ENCODE results near the gene SARDH. TPM values are rescaled to one million over a fixed set of nuclear protein-coding genes. Genes with fewer than 3 reads are reported as not detected.

SARDH gene
- total RNA-seq, 2 donors from 2014 or later = 0.36 to 0.38 TPM

- ATAC-seq = no peak
- no peak overlapping the region for H3K4me3 Mint-ChIP-seq
- H3K9me3 Mint-ChIP-seq = no peaks in the 10 kb centered on the region
- H3K27ac Mint-ChIP-seq = no peak overlapping the region
- H3K4me1 Mint-ChIP-seq (ENCODE audit: low read depth in 2 of 2) = peaks cover 5 to 7% of the 10 kb centered on the region in 2 donors
- peaks cover 5 to 7% of the 10 kb centered on the region in 2 donors for H3K27me3 Mint-ChIP-seq
- no peaks in the 10 kb centered on the region for H3K36me3 Mint-ChIP-seq
- no peak for DNase-seq (ENCODE audit: low spot score)
Observed at GRCh38 chr9:133729617-133730281, 8.4 kb downstream of the SARDH start.

DNA sequence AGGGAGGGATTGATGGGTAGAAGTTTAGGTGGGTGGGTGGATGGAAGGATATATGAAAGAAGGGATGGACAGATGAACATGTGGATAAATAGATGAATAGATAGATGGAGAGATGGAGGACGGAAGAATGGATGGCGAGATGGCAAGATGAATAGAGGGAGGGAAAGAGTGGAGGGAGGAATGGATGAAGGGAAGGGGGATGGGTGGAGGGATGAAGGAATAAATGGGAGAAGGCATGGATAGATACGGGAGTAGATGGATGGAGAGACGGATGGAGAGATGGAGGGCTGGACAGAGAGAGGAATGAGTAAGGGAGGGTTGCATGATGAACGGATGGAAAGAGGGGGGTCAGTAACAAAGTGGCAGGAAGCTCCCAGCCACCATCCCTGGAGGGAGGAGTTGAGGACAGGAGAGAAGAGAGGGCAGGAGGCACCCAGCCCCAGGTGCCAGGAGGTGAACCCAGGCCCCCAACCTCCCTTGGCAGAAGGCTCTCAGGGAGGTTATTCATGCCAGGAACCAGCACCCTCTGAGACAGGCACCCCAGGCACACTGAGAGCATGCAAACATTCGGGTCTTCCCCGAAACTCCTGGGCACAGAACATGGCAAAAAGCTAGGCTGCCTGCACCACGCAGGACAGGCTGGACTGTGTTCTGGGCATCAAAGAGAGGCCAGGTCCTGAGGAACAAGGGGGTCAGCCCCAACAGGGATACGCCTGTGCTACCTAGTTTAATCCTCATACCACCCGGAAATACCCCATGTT lies 9.1 kb downstream of the SARDH start:
- Mint-ChIP-seq H3K4me3 (no peak overlapping the region), H3K4me1 (ENCODE audit: low read depth in 2 of 2) (peaks cover 4 to 5% of the 10 kb centered on the region in 2 donors), H3K27ac (no peak overlapping the region), H3K36me3 (no peaks in the 10 kb centered on the region), H3K9me3 (no peaks in the 10 kb centered on the region), H3K27me3 (peaks cover 5 to 7% of the 10 kb centered on the region in 2 donors)
- ATAC-seq = no peak
- DNase-seq (ENCODE audit: low spot score) = no peak

- Mint-ChIP-seq H3K4me1 (ENCODE audit: low read depth in 2 of 2) (peaks cover 4 to 5% of the 10 kb centered on the region in 2 donors), H3K27ac (no peak overlapping the region), H3K9me3 (no peaks in the 10 kb centered on the region), H3K4me3 (no peak overlapping the region), H3K36me3 (no peaks in the 10 kb centered on the region), H3K27me3 (peaks cover 5 to 7% of the 10 kb centered on the region in 2 donors)
- ATAC-seq (peak in 1 of 2 donors; percentile 7), DNase-seq (ENCODE audit: low spot score) (no peak)
Observed at GRCh38 chr9:133727876-133728441, 10.2 kb downstream of the SARDH start.

- Mint-ChIP-seq H3K27ac (no peak overlapping the region), H3K4me3 (no peak overlapping the region), H3K4me1 (ENCODE audit: low read depth in 2 of 2) (peaks cover 4 to 5% of the 10 kb centered on the region in 2 donors), H3K27me3 (peaks cover 5 to 7% of the 10 kb centered on the region in 2 donors), H3K9me3 (no peaks in the 10 kb centered on the region), H3K36me3 (no peaks in the 10 kb centered on the region)
- DNase-seq (ENCODE audit: low spot score) = no peak
- no peak for ATAC-seq
Observed at GRCh38 chr9:133727277-133727875, 10.8 kb downstream of the SARDH start.

DNA sequence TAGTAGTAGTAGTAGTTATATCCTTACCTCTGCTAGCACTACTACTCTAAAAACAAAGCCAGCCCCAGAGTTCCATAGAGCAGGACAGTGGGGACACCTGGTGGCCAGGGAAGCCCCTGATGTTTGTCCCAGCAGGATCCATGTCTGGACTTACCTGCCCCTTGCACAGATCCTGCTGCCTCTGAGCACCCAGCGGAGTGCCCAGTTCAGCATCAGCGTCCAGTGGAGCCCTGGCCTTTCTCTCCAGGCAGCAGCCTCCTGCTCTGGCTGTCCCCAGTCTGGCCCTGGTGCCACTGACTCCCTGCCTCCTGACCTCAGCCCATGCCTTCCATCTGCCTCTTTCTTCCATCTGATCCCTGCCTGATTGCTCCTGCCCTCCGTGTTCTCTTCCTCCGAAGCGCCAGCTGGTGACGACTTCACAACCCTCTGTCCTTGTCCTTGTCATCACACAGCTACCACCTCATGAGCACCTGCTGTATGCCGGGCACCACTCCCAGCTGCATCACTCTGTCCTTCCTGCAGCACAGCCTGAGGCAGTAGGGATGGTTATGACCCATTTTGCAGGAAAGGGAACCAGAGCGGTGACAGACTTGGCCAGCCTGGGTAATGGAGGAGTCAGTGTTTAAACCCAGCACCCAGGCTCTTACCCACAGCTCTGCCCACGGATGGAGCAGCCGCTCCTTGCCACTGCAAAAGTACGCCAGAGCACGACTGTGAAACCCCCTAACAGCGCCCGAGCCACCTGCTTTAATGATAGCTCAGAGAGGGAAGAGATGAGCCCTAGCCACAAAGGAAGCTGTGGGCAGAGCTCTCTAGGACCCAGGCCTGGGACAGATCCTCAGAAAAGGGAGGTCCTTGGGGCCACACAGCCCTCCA lies 11.5 kb downstream of the SARDH start:
- Mint-ChIP-seq H3K4me3 (no peak overlapping the region), H3K27ac (no peak overlapping the region), H3K4me1 (ENCODE audit: low read depth in 2 of 2) (peaks cover 4 to 5% of the 10 kb centered on the region in 2 donors), H3K27me3 (peaks cover 5 to 14% of the 10 kb centered on the region in 2 donors), H3K36me3 (no peaks in the 10 kb centered on the region), H3K9me3 (no peaks in the 10 kb centered on the region)
- DNase-seq (ENCODE audit: low spot score) = no peak
- ATAC-seq = peak in 1 of 2 donors; percentile 39

- H3K36me3 Mint-ChIP-seq = no peaks in the 10 kb centered on the region
- H3K9me3 Mint-ChIP-seq = no peaks in the 10 kb centered on the region
- H3K27ac Mint-ChIP-seq = no peak overlapping the region
- DNase-seq (ENCODE audit: low spot score) (no peak), ATAC-seq (no peak)
- no peak overlapping the region for H3K4me3 Mint-ChIP-seq
- peaks cover 5 to 21% of the 10 kb centered on the region in 2 donors for H3K27me3 Mint-ChIP-seq
- H3K4me1 Mint-ChIP-seq (ENCODE audit: low read depth in 2 of 2) = peaks cover 4 to 5% of the 10 kb centered on the region in 2 donors
Observed at GRCh38 chr9:133725886-133726285, 12.3 kb downstream of the SARDH start.

DNA sequence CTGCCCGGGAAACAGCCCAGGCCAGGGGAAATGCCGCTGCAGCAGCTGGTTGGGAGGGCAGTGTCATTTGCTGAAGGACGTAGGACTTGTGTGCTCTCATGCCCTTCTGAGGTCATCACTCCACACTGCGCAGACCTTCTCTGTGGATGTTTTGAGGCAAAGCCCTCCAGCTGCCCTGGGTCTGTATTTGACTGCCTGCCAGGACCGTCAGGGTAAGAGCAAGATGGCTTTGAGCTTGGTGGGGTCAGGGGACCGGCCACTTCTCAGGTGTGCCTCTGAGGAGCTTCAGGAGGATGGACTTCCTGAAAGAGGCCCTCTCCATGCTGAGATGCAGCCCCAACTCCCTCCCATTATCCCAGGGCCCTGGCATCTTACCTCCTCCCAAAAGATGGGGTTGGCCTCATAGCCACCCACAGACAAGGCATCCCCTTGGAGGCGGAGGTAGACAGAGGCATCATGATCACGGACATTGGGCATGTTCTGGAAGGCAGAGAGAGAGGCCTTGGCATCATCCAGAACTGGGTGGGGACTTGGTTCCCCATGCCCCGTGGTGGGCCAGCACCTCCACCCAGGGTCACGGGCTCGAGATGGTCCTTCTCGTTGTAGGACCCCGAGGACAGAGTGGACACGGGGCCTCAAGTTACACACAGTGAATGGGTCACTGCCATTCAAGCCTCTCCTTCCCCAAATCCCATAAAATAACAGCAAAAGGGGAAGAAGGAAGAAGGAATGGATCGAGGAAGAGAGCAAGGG lies 19.4 kb downstream of the SARDH start:
- H3K9me3 Mint-ChIP-seq = no peaks in the 10 kb centered on the region
- peaks cover 7 to 21% of the 10 kb centered on the region in 2 donors for H3K27me3 Mint-ChIP-seq
- no peaks in the 10 kb centered on the region for H3K4me1 Mint-ChIP-seq (ENCODE audit: low read depth in 2 of 2)
- no peak overlapping the region for H3K27ac Mint-ChIP-seq
- no peaks in the 10 kb centered on the region for H3K36me3 Mint-ChIP-seq
- no peak for ATAC-seq
- DNase-seq (ENCODE audit: low spot score) = no peak
- no peak overlapping the region for H3K4me3 Mint-ChIP-seq

GRCh38 chr9:133717113-133718031 lies 20.8 kb downstream of the SARDH start:
- DNase-seq (ENCODE audit: low spot score) = no peak
- Mint-ChIP-seq H3K9me3 (no peaks in the 10 kb centered on the region), H3K4me3 (no peak overlapping the region), H3K27me3 (peaks cover 7 to 21% of the 10 kb centered on the region in 2 donors), H3K27ac (no peak overlapping the region), H3K36me3 (no peaks in the 10 kb centered on the region), H3K4me1 (ENCODE audit: low read depth in 2 of 2) (no peaks in the 10 kb centered on the region)
- ATAC-seq = no peak

- ATAC-seq (no peak), DNase-seq (ENCODE audit: low spot score) (no peak)
- Mint-ChIP-seq H3K27ac (no peak overlapping the region), H3K36me3 (no peaks in the 10 kb centered on the region), H3K9me3 (no peaks in the 10 kb centered on the region), H3K4me1 (ENCODE audit: low read depth in 2 of 2) (no peaks in the 10 kb centered on the region), H3K27me3 (peaks cover 7 to 14% of the 10 kb centered on the region in 2 donors), H3K4me3 (no peak overlapping the region)
Observed at GRCh38 chr9:133716564-133717112, 21.5 kb downstream of the SARDH start.

DNA sequence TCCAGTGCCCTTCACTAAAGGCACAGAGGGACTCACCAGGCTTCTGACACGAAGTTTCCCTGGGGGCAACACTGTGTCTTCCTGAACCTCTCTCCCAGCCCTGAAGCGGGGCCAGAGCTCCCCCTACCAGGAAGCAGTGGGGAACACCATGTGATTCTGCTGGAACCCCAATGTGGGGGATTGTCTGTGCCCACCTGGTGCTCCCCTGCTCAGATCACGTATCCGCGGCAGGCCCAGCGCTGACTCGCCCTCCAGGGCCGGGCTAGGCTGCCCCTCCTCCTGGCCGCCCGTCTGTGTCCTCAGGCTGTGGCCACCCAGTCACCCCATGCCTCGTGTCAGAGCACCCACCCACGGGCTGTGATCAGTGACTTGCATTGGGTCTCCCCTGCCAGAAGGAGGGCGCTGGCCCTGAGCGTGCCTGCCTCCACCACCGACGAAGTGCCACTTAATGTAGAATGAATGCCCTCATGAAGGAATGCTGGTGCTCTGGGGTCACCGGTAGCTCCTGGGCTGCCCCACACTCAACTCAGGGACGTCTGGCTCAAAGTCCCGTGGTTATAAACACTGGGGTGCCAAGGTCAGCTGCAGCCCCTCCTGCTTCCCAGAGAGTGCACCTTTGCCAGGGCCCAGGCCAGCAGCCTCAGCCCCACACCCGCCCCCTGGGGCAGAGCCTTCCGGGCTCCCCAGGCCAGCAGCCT lies 22.1 kb downstream of the SARDH start:
- H3K4me3 Mint-ChIP-seq = no peak overlapping the region
- no peak for DNase-seq (ENCODE audit: low spot score)
- ATAC-seq = no peak
- no peak overlapping the region for H3K27ac Mint-ChIP-seq
- H3K4me1 Mint-ChIP-seq (ENCODE audit: low read depth in 2 of 2) = no peaks in the 10 kb centered on the region
- peaks cover 7 to 8% of the 10 kb centered on the region in 2 donors for H3K27me3 Mint-ChIP-seq
- H3K9me3 Mint-ChIP-seq = no peaks in the 10 kb centered on the region
- no peaks in the 10 kb centered on the region for H3K36me3 Mint-ChIP-seq

DNA sequence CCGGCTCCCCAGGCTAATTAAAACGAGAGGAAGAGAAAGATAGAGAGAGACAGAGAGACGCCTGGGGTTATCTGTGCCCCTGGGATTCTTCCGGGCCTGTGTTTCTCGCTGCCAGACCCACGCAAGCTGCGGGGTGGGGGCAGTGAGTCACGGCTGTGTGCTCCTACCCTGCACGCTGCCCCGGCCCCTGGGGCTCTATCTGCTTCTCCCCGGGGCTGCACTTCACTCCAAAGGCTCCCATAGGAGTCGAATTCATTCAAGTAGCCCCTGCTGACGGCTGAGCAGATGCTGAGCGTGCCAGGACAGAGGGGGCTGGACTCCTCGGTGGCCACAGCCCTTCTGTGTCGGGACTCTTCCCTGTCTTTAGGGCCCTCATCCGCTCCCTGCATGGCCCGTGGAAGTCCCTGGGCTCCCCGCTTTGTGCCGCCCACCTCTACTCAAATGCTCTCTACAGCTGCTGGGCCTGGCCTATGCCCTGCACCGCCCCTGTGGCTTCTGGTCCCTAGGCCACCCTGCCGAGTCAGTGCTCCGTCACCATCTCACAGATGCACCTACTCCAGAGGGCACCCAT lies 22.8 kb downstream of the SARDH start:
- DNase-seq (ENCODE audit: low spot score) (no peak), ATAC-seq (no peak)
- H3K27ac Mint-ChIP-seq = no peak overlapping the region
- H3K4me3 Mint-ChIP-seq = no peak overlapping the region
- H3K9me3 Mint-ChIP-seq = no peaks in the 10 kb centered on the region
- no peaks in the 10 kb centered on the region for H3K4me1 Mint-ChIP-seq (ENCODE audit: low read depth in 2 of 2)
- H3K27me3 Mint-ChIP-seq = peaks cover 1 to 2% of the 10 kb centered on the region in 2 donors
- no peaks in the 10 kb centered on the region for H3K36me3 Mint-ChIP-seq

Measured in natural killer cell treated with Interleukin-12 subunit alpha and Interleukin-12 subunit beta and Interleukin-15 and Interleukin-18, amount 100 ng/mL, for 72 hours (primary cell).